H1 (cell line): ENCODE results near the gene RPS27. TPM values are rescaled to one million over a fixed set of nuclear protein-coding genes. Genes with fewer than 3 reads are reported as not detected.

Source experiments
- NANOG ChIP-seq: IDR thresholded peaks from 2 replicates; pipeline ENCODE4 v1.6.1; 2011; ENCODE audit warnings: low read length, low read depth, mild to moderate bottlenecking, inconsistent platforms; ENCODE audit not compliant: insufficient read depth, poor library complexity, severe bottlenecking
- POLR2A ChIP-seq, 2 experiments: IDR thresholded peaks; 1 replicate in 1 of 2; 2 replicates in 1 of 2; pipeline ENCODE4 v1.6.1; 2011; ENCODE audit warnings: low read depth in 2 of 2, low read length in 2 of 2, mild to moderate bottlenecking in 2 of 2; ENCODE audit errors: control extremely low read depth in 1 of 2
- POU5F1 ChIP-seq: IDR thresholded peaks from 2 replicates; pipeline ENCODE4 v1.6.1; 2011; ENCODE audit warnings: low read depth, mild to moderate bottlenecking, low read length, moderate library complexity
- RBBP5 ChIP-seq: IDR thresholded peaks from 2 replicates; pipeline ENCODE4 v1.7.1; 2012; ENCODE audit warnings: low read depth, mild to moderate bottlenecking, inconsistent platforms, low read length, moderate library complexity, borderline replicate concordance
- RXRA ChIP-seq: IDR thresholded peaks from 2 replicates; pipeline ENCODE4 v1.6.1; 2011; ENCODE audit warnings: low read depth, mild to moderate bottlenecking, low read length, moderate library complexity; ENCODE audit not compliant: insufficient read depth
- TAF1 ChIP-seq: IDR thresholded peaks from 2 replicates; pipeline ENCODE4 v1.6.1; 2011; ENCODE audit warnings: mild to moderate bottlenecking, low read depth, low read length
- TBP ChIP-seq: IDR thresholded peaks from 2 replicates; pipeline ENCODE4 v1.6.1; 2011; ENCODE audit warnings: low read depth, low read length, improper control_type of control experiment
- polyA plus RNA-seq, 7 experiments: library from polyadenylated mRNA; depleted of rRNA in 3 of 7; stranded (reverse) in 5 of 7; unstranded in 2 of 7; fragments of >200 nt in 5 of 7; fragments of 200-250 nt in 2 of 7; gene quantifications; 1 replicate in 5 of 7; 2 replicates in 1 of 7; 4 replicates in 1 of 7; pipeline versions ENCODE4 v1.2.1 to v1.2.3, GENCODE V29; 2011 to 2013; ENCODE audit warnings: missing spikeins in 2 of 7, mixed read lengths in 2 of 7
- total RNA-seq: library from RNA; stranded (reverse); fragmentation: NEBNext Ultra II Directional; extraction: Animal tissue kit (Norgen Biotek cat#: 25700); gene quantifications from 2 replicates; pipeline ENCODE4 v1.2.1, GENCODE V29; 2021
- TF ChIP-seq, protein P1 (sequence below): fragments of 300-600 bp; sonication (generic); IDR thresholded peaks from 2 replicates; pipeline ENCODE4 v1.7.1; 2012; ENCODE audit warnings: low read length, moderate library complexity, mild to moderate bottlenecking, inconsistent platforms; ENCODE audit not compliant: insufficient replicate concordance
- TF ChIP-seq, protein P2 (sequence below): IDR thresholded peaks from 2 replicates; pipeline ENCODE4 v1.6.1; 2012; ENCODE audit warnings: inconsistent platforms

RPS27 gene
- total and polyA plus RNA-seq, 2 of the 8 experiments (the other 6 are each of a cell fraction or from before 2014, with no cell fraction given): 1,810 to 3,155 TPM

DNA sequence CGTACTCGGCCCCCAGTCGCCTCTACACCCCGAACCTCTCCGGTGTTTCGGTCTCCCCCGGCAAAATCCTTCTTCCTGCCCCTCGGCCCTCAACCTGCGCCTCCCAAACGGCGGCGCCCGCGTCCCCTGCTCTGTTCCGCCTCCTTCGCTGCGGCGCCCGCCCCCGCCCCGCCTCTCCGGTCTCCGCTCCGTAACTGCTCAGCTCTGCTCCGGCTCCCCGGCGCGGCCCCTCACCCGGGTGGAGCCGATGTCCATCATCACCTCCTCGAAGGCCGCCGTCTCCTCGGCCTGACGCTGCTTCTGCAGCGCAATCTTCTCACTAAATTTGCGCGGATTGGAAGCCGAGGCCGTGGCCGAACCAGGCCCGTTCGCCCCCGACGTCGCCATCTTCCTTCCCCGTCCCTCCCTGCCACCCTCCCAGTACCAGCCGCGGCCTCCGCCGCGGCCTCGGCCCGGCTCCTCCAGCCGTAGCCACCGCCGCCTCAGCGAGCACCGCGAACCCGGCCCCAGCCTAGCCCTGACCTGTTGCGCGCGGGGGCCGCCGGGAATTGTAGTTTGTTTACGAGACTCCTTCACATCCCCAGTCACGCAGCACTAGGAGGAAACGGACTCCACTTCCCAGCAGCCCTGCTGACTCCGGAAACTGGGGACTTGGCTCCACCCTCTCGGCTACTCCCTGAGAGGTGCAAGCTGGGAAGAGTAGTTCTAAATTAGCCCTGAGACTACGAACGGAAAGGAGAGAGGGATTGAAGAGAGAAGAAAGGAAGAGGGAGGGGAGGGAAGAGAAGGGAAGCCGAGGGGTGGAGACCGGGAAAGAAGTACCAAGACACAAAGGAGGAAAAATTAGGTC lies 32.2 kb upstream of the RPS27 start, which contains the start of gene CRTC2 (continued):
- TF ChIP-seq, protein P1, sequence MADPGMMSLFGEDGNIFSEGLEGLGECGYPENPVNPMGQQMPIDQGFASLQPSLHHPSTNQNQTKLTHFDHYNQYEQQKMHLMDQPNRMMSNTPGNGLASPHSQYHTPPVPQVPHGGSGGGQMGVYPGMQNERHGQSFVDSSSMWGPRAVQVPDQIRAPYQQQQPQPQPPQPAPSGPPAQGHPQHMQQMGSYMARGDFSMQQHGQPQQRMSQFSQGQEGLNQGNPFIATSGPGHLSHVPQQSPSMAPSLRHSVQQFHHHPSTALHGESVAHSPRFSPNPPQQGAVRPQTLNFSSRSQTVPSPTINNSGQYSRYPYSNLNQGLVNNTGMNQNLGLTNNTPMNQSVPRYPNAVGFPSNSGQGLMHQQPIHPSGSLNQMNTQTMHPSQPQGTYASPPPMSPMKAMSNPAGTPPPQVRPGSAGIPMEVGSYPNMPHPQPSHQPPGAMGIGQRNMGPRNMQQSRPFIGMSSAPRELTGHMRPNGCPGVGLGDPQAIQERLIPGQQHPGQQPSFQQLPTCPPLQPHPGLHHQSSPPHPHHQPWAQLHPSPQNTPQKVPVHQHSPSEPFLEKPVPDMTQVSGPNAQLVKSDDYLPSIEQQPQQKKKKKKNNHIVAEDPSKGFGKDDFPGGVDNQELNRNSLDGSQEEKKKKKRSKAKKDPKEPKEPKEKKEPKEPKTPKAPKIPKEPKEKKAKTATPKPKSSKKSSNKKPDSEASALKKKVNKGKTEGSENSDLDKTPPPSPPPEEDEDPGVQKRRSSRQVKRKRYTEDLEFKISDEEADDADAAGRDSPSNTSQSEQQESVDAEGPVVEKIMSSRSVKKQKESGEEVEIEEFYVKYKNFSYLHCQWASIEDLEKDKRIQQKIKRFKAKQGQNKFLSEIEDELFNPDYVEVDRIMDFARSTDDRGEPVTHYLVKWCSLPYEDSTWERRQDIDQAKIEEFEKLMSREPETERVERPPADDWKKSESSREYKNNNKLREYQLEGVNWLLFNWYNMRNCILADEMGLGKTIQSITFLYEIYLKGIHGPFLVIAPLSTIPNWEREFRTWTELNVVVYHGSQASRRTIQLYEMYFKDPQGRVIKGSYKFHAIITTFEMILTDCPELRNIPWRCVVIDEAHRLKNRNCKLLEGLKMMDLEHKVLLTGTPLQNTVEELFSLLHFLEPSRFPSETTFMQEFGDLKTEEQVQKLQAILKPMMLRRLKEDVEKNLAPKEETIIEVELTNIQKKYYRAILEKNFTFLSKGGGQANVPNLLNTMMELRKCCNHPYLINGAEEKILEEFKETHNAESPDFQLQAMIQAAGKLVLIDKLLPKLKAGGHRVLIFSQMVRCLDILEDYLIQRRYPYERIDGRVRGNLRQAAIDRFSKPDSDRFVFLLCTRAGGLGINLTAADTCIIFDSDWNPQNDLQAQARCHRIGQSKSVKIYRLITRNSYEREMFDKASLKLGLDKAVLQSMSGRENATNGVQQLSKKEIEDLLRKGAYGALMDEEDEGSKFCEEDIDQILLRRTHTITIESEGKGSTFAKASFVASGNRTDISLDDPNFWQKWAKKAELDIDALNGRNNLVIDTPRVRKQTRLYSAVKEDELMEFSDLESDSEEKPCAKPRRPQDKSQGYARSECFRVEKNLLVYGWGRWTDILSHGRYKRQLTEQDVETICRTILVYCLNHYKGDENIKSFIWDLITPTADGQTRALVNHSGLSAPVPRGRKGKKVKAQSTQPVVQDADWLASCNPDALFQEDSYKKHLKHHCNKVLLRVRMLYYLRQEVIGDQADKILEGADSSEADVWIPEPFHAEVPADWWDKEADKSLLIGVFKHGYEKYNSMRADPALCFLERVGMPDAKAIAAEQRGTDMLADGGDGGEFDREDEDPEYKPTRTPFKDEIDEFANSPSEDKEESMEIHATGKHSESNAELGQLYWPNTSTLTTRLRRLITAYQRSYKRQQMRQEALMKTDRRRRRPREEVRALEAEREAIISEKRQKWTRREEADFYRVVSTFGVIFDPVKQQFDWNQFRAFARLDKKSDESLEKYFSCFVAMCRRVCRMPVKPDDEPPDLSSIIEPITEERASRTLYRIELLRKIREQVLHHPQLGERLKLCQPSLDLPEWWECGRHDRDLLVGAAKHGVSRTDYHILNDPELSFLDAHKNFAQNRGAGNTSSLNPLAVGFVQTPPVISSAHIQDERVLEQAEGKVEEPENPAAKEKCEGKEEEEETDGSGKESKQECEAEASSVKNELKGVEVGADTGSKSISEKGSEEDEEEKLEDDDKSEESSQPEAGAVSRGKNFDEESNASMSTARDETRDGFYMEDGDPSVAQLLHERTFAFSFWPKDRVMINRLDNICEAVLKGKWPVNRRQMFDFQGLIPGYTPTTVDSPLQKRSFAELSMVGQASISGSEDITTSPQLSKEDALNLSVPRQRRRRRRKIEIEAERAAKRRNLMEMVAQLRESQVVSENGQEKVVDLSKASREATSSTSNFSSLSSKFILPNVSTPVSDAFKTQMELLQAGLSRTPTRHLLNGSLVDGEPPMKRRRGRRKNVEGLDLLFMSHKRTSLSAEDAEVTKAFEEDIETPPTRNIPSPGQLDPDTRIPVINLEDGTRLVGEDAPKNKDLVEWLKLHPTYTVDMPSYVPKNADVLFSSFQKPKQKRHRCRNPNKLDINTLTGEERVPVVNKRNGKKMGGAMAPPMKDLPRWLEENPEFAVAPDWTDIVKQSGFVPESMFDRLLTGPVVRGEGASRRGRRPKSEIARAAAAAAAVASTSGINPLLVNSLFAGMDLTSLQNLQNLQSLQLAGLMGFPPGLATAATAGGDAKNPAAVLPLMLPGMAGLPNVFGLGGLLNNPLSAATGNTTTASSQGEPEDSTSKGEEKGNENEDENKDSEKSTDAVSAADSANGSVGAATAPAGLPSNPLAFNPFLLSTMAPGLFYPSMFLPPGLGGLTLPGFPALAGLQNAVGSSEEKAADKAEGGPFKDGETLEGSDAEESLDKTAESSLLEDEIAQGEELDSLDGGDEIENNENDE: no peak
- no peak for TF ChIP-seq NANOG
- TF ChIP-seq POU5F1: no peak
- no peak for TF ChIP-seq RXRA
- TF ChIP-seq, protein P2, sequence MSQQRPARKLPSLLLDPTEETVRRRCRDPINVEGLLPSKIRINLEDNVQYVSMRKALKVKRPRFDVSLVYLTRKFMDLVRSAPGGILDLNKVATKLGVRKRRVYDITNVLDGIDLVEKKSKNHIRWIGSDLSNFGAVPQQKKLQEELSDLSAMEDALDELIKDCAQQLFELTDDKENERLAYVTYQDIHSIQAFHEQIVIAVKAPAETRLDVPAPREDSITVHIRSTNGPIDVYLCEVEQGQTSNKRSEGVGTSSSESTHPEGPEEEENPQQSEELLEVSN: no peak
- peak; percentile 67 for TF ChIP-seq TBP
- peak in 1 of 2 experiments; percentile 37; a peak in 2 of 3 replicates for TF ChIP-seq POLR2A (IDR thresholded peaks at IDR 0.05; ENCODE audit: control extremely low read depth in 1 of 2, low read depth in 2 of 2, low read length in 2 of 2)
- TF ChIP-seq TAF1: peak; percentile 71
- peak; percentile 70; the same call in 1 of the 2 replicates for TF ChIP-seq RBBP5
